Stimulated activated CD4-positive, alpha-beta T cell treated with anti-CD3 and anti-CD28 coated beads, TNF-alpha, amount 100 ng/mL, for 24 hours (primary cell): ENCODE results near the gene ALKBH5.

ENCODE experiments used
- DNase-seq, 3 experiments: peaks; one replicate each; pipeline ENCODE4 v3.0.0-alpha.2; 2020; ENCODE audit warnings: low read depth in 3 of 3

ALKBH5 gene

GRCh38 chr17:18241229-18241871 lies 57.7 kb downstream of the ALKBH5 start:
- no peak for DNase-seq

DNA sequence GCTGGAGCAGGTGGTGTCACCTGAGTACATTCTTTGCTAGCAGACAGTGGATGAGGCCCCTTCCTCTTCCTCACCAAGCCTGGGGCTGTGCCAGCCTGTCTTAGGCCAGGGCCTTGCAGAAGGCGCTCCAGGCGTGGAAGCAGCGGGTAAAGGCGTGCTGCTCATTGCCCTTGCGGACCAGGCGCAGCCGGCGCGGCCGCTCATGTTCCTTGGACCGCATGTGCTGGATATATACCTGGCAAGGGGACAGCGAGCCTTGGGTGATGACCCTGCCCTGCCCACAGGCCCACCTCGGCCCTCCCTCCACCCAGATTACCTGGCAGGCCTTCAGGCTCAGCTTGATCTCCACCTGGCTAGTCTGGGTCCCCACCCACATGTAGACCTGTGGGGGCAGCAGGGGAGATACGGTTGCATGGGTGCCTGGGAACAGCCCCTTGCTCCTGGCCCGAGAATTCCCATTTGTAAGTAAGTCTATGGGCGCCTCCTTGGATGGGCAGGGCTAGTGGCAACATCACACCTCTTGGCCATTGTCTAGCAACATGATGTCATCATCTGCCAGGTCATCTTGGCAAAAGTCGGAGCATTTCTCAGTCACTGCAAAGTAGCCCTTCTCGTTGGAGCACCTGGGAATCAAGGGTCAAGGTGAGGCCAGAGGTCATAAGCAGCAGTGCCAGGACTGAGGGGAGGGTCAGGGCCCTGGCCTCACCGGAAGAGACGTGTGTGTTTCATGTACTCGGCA lies 61.6 kb downstream of the ALKBH5 start:
- DNase-seq: no peak

DNA sequence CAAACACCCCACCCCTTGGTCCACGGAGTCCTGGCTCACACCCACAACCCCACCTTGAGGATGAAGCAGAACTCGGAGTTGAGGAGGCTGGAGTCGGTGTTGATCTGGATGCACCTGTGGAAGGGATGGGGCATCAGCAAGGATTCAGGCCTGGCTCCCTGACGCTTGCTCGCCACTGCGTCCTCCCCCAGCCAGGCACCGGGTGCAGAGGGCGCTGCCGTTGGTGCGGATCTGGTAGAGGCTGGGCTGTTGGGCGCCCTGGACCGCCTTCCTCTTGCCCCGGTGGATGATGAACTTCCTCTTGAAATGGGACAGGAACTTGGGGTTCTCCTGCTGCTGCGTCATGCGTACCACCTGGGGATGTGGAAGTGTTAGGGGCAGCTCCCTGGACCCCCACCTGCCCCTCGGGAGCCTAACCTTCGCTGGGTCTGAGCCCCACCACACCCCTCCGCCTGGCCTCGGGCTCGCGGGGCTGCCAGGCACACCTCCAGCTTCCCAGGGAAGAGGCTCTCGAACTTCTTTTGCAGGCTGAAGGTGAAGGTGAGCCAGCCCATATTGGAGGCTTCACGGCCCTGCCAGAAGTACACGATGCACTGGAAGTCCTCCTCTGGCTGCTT lies 62.6 kb downstream of the ALKBH5 start:
- no peak for DNase-seq

DNA sequence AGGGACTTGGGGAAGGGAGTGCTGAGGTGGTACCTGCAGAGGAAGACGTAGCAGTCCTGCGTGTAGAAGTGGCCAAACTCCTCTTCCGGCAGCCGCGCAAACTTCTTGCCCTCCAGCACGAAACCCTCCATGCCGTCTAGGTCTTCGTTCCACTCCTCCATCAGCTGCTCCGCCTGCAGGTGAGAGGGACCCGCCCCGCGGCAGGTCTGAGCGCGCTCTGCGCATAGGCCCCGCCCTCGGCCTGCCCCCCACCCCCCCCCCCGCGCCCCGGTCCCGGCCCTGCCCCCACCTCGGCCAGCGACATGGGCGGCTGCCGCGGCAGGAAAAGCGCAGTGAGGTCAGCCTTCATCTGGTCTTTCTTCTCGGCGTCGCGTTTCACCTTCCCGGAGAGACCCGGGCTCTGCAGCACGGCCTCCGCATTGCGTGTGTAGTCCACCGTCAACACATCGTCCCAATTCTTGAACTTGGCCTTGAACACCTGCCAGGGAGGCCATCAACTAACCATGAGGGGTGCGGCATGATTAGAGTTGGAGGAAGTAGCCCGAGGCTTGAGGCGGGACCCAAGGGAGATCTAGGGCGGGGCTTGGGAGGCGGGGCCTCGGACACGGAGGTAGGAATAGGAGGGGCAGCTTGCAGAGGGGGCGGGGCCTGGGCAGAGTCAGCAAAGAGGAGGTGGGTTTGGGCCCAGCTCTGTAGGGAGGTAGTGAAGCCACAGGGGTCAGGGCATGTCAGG lies 63.4 kb downstream of the ALKBH5 start:
- DNase-seq: peak in 1 of 3 experiments; percentile 60

DNA sequence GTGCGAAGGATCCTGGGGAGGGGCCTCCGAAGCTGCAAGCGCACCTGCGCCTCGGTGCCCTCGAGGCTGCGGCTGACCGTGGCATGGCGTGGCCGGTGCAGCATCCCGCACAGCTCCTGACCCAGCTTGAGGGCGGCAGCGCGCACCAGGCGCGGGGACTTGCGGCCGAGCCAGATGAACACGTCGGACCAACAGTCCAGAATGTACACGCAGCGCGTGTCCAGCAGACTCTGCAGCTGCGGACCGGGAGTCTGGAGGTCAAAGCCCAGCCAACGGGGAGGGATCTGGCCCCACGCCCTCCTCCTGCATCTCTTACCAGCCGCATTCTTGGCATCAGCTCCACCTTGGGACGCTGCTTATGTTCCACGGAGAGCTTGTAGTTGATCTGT lies 64.0 kb downstream of the ALKBH5 start:
- no peak for DNase-seq

DNA sequence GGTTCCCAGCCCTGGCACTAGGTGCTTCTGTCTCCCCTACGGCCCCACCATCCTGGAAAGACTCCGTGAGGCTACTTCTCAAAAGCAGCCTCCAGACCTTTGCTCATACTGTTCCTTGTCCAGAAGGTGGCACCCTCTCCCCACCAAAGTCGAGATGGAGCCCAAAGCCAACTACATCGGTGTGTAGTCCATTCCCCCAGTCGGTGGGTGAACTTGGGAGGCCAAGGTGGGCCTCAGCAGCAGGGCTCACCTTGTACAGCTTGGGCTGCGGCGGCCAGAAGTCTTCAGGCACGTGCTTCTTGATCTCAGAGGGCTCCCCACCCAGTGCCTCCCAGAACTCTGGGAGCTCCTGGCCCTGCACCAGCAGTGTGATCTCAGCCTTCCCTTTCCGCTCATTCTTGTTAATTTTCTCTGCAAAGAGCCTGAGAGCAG lies 64.7 kb downstream of the ALKBH5 start:
- DNase-seq: peak in 2 of 3 experiments; percentile 42 to 61

DNA sequence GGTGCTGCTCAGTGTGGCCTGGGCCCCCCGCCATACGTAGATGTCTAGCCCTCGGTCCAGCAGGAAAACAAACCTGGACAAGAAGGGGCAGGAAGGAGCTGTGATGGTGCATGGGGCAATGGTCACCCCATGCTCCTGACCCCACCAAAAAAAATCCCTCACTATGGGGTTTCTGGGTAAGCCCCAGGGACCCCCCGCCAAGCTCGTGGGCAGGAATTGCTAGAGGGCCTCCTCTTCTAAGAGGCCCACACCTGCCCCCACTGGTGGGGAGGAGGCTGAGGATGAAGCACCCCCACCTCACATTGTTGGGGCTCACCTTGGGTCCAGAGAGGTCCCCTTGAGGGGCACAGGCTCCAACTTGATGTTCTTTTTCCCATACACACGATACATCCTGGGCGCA lies 65.2 kb downstream of the ALKBH5 start:
- DNase-seq: no peak

DNA sequence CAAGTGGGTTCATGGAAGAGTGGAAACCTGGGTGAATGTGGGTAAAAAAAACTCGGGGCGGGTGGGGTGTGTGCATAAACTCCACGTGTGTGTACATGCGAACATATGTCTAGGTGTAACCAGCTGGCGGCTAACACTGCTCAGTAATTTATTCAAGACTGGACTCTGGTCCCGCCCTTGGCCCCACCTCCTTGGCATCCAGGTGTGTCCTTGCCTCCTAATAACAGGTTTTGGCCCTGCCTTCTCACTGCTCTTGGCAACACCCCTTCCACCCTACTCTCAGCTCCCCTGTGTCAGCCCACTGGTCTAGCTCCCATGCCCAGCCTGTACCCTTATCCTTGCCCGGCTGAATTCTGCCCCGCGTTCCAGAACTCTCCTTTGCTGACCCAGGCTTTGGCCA lies 66.6 kb downstream of the ALKBH5 start:
- DNase-seq: no peak

DNA sequence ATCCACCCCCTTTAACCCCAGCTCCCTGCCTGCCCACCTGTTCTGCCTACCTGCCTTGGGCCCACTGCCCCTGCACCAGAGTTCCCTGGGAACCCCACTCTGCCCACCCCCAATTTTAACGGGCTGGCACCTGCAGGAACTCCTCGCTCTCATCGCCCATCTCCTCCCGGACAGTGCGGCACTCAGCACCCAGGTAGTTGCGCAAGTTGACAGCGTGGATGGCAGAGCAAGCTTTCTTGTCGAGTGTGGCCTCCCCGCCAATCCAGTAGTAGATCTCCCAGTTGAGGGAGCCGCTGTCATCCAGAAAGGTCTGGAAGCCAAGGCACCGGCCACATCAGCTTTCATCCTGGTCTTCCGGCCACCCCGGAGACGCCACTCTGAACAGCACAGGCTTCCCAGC lies 67.1 kb downstream of the ALKBH5 start:
- no peak for DNase-seq

DNA sequence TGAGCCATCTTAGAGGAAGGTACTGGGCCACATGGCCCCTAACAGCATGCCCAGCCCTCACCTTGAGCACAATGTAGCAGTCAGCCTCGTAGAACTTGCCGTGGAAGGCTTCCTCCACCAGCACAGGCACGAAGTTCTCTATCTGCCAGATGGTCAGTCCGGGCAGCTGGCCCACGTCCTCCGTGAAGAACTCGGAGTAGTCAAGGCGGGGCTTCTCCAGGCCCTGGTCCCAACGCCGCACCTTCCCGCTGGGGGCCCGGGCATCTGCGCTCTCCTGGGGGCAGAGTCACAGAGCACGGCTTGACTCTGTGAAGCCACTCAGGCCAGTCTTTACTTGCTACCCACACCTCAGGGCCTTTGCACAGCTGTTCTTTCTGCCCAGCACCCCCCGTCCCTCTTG lies 67.6 kb downstream of the ALKBH5 start:
- DNase-seq: no peak

GRCh38 chr17:18252160-18252559 lies 68.5 kb downstream of the ALKBH5 start:
- no peak for DNase-seq

DNA sequence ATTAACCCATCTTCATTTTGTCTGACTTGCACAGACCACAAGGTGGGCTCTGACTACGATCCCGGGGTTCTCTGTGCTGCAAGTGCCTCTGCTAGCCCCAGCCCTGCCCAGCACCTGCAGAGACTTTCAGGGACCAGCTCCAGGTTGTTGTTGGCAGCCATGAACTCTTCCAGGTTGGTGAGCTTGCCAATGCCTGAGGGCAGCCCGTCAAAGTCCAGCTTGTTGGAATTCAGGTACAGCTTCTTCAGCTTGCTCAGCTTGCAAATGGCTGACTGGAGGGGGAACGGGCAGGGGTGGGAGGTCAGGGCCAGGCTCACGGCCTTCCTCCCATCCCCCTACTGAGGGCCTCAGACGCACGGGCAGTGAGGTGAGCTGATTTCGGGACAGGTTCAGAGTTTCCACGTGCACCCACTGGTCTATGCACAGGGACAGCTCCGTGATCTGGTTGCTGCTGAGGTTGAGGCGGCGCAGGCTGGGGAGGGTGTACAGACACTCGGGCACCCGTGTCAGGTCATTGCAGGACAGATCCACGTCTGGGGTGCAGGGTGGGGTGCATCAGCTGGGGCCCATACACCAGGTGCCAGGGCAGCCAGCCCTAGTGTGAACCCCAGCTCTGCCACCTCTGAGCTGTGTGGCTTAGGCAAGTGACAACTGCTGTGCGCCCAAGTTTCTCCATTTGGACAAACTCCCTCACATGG lies 69.7 kb downstream of the ALKBH5 start:
- DNase-seq: no peak

DNA sequence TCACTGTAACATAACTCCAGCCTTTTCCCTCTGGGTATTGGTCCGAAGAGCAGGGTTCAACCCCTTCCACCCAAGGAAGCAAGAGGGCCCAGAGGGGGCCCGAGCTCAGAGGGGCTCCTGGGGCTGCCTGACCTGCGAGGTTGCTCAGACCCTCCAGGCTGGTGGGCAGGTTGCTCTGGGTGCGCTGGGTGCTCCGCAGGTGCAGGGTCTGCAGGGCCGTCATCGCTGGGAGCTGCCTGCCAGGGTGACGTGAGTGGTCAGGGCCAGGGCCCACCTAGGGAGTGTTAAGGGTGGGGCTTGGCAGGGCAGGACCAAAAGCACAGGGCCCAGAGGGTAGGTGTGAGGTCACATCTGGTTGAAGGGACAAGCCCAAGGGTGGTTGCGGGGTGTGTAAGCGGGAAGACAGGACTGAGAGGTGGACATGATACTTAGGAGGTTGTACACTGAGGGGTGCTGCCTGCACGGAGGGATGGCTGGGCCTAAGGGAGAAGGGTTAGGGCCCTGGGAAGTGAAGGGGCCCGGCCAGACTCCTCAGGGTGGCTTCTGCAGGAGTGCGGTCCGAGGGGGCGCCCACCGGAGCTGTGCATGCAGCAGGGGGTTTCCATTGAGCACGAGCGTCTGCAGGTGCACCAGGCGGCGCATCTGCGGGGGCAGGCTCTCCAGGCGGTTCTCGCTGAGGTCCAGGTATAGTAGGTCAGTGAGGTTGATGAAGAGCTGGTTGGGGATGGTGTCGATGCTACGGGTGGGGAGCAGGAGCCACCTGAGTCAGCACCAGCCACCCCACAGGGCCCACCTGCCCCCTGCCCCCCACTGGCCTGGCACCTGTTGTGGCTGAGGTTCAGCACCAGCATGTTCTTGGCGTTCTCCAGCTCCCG lies 70.6 kb downstream of the ALKBH5 start:
- no peak for DNase-seq

- DNase-seq: no peak
These were observed 71.4 kb downstream of the ALKBH5 start for GRCh38 chr17:18254888-18255649.

- DNase-seq: no peak
These were observed 72.7 kb downstream of the ALKBH5 start for GRCh38 chr17:18256351-18256750.

GRCh38 chr17:18256776-18257175 lies 73.1 kb downstream of the ALKBH5 start:
- DNase-seq: no peak

DNA sequence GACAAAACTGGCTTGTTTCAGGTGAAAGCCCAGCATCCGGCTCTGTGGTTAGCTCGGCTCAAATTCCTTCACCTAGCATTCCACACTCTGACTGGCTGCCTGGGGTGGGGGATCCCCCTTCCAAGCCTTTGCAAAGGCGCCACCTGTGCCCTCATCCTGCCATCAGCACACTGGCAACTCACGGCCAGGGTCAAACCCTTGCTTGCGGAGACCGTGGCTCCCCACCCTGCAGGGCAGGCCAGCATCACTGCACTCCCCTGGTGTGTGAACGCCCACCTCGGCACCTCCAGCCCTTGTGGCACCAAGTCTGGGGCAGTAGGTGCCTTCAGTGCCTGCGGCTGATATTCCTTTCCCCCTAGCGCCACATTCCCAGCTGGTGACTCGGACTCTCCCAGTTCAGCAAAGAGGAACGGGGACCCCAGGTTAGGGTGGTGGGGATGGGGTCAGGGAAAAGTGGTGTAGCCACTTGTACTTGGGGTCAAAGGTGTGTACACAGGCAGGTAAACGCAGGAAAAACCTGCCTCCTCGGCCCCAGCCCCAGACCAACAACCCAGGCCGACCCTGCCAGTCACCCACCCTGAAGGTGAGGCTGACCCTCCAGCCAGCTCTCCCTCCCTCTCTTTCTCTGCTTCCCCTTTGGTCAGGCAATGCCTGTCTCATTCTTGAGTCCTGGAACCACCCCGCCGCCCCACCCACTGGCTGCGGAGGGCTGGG lies 73.8 kb downstream of the ALKBH5 start:
- peak in 1 of 3 experiments; percentile 33 for DNase-seq

DNA sequence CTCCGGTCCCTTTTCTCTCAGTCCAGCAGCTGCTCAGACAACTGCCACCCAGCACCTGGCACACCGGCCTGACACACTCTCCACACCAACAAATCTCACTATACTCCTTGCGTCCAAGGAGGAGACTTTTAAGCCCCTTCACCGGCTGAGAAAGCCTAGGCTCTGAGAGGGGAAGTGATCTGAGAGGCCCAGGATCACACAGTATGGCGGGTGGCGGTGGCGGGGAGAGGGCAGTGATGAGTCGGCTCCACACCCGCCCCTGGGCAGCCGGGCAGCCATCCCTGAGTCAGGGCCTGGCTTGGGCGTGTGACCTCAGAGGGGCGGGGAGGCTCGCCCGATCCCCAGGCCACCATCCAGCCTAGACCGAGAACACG lies 74.3 kb downstream of the ALKBH5 start:
- peak; percentile 16 to 54 (median 23) for DNase-seq

DNA sequence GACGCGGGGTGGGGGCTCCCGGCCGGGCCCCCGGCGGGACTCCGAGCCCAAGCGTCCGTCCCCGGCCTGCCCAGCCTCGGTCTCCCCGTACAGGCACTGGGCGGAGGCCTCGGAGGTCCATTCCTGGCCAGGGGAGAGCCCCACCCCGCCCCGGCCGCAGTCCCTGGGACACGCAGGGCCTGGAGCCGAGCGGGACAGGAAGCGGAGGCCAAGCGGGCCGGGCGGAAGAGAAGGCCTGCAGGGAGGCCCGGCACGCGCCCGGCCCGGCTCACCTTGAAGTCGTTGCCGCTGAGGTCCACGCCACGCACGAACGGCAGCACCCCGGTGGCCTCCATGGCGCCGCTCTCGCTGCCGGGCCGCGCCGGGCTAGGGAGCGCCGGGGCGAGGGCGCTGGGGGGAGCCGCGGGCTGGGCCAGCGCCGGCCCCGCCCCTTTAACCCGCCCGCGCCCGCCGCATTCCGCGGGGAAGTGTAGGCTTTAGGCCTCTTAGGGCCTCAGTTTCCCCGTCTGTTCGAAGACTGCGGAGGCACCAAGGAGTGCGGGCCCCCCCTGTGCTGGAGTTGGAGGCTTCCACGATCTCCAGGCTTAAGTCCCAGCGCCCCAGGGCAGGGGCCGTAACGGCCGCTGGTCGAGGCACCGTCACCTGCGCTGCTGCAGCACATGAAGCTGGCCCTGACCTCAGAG lies 74.9 kb downstream of the ALKBH5 start, which contains the start of gene FLII:
FLII (minus strand) TSS at position 383 of the 683 bp plus-strand sequence; CDS start at position 335, 48 bp downstream.
- peak; percentile 31 to 55 (median 37) for DNase-seq
